ELF-1 (cell line): ENCODE results near the gene SNX33.

Experiments
- DNase-seq: peaks from one replicate; pipeline ENCODE4 v3.0.0-alpha.2; 2016; ENCODE audit warnings: low read depth, low spot score

The SNX33 gene

GRCh38 chr15:75641603-75642002, 6.1 kb upstream of the SNX33 start:
- DNase-seq = no peak

DNA sequence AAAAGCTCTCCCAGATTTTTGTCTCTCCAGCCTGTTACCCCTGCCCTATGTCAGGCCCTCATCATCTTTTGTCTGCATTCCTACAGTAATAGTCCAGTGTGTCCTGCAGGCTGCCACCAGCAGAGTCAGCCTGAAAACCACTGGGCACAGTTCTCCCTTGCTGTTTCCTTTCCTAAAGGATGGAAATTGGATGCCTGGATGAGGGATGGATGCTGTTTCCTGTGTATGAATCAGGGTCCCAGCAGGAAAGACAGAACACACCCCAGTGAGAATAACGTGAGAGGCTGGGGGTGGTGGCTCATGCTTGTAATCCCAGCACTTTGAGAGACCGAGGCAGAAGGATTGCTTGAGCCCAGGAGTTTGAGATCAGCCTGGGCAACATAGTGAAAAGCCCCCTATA, 3.3 kb upstream of the SNX33 start:
- no peak for DNase-seq

GRCh38 chr15:75646112-75646943, 1.4 kb upstream of the SNX33 start:
- no peak for DNase-seq

DNA sequence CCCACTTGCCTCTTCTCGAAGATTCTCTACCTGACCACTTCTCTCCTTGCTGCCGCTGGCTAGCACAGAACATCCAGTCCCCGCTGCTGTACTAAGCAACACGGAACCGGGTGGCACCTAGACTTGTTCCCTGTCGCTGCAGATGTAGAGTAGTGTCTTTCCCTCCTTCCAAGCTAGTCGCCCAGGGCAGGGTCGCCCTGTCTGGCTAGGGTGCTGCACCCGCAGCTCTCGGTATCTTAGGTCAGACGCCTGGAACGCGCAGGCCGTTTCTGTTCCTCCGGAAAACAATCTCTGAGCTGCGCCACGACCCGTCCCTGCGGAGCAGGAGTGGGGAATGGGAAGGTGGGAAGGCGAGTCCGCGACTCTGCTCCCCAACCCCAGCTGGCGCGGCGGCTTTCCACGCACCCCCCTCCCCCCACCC, 758 bp upstream of the SNX33 start:
- peak; percentile 40 for DNase-seq

DNA sequence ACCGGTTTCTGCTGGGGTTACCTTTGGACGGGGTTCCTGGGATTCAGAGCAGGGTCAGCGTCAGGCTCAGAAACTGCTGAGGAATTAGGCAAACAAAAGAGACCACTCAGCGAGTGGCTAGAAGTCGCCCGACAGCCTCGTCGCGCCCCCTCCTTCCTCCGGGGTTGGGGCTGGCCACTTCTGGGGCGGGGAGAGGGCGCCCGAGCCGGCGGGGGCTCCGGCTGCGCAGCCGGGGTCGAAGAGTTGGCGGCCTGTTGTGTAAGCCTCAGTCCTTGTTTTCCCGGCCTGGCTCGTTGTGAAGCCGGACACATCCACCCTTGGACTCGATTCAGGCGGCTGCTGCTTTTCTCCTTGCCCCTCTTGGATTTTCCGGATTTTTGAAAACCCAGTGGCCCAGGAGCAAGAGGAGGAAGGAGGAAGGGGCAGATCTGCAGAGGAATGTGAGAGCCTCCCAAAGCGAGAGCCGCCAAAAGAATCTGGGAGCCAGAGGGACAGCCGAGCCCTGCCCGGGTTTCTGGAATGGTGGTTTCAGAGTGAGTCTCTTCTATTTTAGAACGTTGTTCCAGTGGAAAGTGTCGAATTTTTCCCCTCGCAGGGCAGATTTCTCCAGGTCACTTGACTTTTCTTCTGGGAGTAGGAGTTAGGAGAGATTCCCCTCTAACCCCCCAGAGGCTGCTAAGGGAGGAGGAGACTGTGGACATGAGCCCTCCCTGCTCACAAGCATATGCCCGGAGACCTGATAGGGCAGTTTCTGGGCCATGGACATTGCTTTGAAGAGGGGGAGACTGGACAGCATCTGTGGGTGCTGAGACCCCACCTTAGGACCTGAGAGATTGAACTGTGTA, 666 bp downstream of the SNX33 start:
- no peak for DNase-seq

GRCh38 chr15:75649045-75649761, 1.5 kb downstream of the SNX33 start:
- no peak for DNase-seq

DNA sequence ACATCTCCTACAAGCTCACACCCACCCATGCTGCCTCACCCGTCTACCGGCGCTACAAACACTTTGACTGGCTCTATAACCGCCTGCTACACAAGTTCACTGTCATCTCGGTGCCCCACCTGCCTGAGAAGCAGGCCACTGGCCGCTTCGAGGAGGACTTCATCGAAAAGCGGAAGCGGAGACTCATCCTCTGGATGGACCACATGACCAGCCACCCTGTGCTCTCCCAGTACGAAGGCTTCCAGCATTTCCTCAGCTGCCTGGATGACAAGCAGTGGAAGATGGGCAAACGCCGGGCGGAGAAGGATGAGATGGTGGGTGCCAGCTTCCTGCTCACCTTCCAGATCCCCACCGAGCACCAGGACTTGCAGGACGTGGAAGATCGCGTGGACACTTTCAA, 2.1 kb downstream of the SNX33 start:
- DNase-seq = no peak

DNA sequence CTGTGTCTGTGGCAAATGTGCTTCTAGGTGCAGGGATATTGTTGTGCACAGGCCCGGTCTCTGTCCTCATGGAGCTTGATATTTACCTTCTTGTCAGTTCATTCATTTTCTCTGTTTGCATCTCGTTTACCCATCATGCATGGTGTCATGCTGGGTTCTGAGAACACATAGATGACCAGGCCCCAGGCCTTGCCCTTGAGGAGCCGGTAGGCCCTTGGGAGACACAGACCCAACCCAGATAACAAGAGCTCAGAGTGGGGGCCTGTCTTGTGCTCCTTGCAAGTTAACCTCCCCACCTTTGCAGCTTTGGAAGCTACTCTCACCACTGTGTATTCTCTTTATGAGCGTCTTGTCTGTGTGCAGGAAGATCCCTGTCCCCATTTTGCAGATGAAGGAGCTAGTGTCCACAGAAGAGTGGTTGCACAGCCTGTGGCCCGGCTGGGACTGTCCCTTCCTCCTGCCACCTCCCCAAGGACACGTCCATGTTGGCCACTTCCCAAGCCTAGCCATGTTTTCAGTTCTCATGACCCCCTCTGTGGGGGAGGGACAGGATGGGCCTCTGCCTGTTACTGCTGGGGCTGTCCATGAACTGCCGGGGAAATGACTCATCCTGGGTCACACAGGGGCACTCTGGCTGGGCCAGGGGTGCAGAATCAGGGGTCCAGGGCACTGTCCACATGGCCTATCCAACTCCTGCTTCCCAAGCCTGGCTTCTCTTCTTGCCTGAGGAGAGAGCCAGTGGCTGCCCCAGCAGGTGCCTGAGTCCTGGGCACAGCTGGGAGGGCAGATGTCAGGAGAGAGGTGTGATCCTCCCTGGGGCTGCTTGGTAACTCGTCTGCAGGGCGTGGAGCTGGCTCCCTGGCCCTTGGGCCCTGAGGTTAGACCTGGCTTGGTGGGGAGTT, 3.4 kb downstream of the SNX33 start:
- DNase-seq = no peak

DNA sequence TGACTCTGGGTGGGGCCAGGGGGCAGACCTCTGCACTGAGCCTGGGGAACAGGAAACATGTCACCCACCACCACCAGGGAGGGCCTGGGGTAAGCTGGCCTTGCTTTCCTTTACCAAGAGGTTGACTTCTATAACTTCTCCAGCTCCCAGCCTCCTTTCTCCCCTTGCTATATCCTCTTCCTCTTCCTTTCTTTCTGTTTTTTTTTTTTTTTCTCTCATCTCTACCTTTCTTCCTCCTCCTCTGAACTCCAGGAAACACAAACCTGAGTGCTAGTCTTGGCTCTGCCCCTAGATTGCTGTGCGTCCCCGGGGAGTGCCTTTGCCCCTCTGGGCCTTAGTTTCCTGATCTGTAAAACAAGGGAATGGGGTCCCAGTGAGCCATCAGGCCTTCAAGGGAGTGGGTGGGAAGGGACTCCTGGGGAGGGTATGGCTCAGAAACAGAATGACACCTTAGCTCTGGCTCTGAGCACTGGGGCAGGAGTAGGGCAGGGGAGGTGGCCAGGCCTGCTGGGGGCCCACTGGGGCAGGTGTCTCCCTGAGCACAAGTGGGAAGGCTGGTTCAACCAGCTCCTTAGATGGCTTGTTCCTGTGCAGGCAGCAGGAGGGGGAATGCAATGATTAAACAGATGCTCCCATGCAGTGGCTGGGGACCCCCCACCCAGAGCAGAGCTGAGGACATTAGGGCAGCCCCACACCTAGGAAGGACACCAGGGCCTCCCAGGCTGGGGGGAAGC, 4.3 kb downstream of the SNX33 start:
- no peak for DNase-seq

- DNase-seq = no peak
These were observed 5.7 kb downstream of the SNX33 start for GRCh38 chr15:75653347-75653913.

- DNase-seq = no peak
These were observed 6.6 kb downstream of the SNX33 start for GRCh38 chr15:75654201-75654907.

DNA sequence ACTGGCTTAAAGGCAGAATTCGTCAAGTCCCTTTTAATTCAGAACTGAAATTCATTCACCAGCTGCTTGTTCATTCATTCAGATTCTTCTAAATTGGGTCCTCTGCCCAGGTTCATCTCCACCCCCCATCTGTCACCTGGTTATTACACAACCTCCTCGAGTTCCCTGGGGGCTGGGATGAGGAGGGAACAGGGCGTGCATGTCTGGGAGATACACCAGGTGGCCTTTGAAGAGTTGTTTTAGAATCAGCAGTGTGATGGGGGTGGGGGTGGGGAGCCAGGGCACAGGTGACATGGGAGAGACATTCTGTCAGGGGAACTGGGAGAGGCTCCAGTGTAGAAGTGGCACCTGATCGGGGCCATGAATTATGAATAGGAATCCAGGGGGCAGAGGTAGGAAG, 8.2 kb downstream of the SNX33 start:
- DNase-seq = no peak

DNA sequence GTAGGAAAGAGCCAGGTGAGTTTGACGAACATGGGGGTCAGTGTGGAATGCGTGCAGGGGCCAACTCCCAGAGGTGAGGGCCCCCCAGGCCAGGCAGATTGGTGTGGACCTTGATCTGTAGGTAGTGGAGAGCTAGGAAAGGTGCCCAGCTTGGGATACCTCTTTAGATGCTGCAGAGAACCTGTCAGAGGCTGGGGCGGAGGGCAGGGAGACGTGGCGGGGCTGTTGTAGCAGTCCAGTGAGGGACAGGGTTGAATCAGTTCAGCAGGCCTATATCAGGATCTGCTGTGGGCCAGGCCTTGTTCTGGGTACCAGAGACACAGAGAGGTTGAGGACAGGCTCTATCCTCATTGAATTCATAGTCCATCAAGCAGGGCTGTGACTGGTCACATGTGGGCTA, 8.6 kb downstream of the SNX33 start:
- DNase-seq = no peak

GRCh38 chr15:75656813-75657212, 9.1 kb downstream of the SNX33 start:
- no peak for DNase-seq

GRCh38 chr15:75659141-75659771, 11.5 kb downstream of the SNX33 start:
- DNase-seq = no peak

DNA sequence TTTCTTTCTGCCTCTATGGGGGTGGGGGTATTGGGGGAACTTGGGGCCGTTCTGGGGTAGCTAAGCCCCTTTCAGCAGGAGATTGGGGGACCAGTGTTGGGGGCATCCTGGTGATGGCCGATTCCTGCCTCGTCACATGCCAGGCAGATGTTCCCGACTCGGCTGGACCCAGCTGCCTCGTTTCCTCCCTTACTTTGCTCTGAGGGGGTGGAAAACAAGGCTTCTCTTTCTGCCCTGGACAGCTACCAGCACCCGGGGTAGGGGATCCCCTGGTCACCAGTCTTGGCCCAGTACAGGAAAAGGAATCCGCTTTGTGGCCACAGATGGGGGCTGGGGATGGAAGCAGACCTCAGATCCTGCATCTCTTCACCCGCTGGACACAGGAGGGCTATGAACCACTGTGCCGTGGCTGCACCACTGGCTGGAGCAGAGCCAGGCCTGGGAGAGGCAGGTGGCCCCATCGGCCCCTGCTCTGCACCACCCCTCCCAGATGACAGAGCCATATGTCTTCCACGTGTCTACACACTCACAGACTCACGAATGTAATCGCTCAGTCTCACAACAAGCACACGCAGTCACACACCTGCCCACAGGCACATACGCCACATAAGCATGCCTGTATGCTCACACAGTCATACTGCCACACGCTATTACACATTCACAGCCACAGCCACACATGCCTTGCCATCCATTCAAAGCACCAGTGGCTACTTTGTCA, 12.4 kb downstream of the SNX33 start:
- no peak for DNase-seq

DNA sequence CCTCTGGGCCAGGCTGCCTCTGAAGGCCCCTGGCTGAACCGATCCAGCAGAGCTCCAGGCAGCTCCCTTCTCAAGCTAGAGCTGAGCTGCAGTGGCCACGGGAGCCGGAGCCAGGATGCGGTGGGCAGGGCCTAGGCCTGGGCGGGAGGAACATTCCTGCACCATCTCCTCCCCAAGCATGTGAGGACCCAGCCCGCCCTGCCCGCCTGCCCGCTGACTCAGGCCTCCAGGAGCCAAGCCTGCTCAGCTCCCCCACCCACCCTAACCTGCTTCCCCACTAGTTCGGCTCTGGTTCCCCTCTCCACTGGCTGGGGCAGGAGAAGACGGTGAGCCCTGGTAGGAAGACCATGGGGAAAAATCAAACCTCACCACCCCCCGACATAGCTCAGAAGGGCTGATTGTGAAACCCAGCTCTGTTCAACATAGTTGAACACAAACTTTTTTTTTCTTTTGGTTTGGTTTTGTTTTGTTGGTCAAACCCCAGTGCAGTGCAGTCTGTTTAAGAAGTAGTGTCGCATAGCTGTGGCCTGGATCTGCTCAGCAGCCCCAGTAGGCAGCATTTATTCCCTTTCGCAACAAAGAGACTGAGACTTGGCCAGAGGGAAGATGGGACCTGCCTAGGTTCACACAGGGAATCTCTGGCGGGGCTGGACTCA, 13.5 kb downstream of the SNX33 start:
- DNase-seq = peak; percentile 87

DNA sequence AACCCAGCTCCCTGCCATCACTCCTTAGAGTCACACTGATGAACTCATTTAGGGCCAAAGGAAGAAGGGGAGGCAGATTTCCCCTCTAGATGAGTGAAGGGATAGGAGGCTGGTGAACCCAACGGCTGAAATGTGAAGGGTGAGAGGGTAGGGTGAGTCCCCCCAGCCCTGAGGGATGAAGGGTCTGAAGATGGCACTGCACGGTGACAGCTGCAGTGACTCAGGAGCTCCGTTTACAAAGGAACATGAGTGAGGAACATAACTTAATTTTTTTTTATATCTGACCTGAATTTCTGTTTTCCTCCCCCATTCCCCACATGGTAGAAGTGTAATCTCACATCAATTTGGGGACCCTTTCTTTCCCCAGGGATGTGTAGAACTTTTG, 14.0 kb downstream of the SNX33 start:
- DNase-seq = no peak
